ENCODE results near the gene CYP26C1.

DNA sequence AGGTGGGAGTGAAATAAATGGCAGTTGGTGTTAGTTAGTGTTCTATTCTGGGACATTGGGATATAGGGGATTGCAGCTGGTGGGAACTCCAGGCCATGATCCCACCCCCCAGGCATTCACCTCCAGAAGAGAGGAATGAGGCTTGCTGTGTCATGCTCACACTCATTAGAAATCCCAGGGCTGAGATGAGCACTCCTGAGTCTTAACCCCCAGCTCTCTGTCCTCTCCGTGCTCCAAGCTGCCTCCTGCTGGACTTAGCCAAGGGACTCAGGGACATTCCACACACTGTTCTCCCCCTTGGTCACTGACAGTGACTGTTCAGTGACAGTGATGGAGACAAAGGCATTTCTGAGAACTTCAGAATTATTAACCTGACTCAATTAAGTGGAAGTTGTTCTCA, 34.6 kb downstream of the CYP26C1 start:
- TF ChIP-seq EZH2phosphoT487 (IDR thresholded peaks at IDR 0.05; ENCODE audit: insufficient read depth, low read depth) = no peak
- no peak for TF ChIP-seq EZH2 (IDR thresholded peaks at IDR 0.05; ENCODE audit: insufficient read depth, poor library complexity, severe bottlenecking)
